OCI-LY1 (cell line): ENCODE results near the gene CCBE1.

Experiments used
- EZH2 ChIP-seq: fragments of 200-600 bp; sonication (generic), shearing (Covaris generic); IDR thresholded peaks from 2 replicates; pipeline ENCODE4 v1.8.0; 2017; ENCODE audit warnings: borderline replicate concordance, mixed run types, mild to moderate bottlenecking, antibody characterized with exemption, low read length, moderate library complexity, mixed read lengths
- TF ChIP-seq, protein P1 (sequence below): fragments of 200-600 bp; sonication (generic), shearing (Covaris generic); IDR thresholded peaks from 2 replicates; pipeline ENCODE4 v1.5.1; 2017; ENCODE audit warnings: mild to moderate bottlenecking, antibody characterized with exemption, low read length, moderate library complexity, mixed read lengths

DNA sequence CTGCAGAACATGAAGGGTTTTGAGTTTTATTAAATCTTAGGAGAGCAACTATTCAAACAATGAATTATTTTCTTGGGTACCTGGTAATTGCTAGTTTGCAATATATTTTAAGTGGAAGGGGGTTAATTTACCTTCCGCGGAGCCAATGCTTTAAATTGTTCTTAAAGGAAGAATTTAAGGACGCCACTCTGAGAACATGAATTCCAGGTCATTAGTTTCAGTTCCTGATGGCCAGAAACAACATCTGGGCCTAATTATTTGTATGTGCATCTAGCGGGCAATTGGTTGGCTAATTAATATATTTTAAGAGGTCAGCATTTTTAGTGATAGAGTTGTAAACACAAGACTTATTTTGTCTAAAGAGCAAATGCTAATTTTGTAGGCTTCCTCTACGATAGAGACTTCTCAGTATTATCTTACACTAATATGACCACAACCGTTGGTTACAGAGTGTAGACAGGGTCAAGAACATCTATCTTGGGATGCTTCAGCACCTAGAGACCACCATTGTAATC lies 40.8 kb downstream of the CCBE1 start:
- TF ChIP-seq, protein P1, sequence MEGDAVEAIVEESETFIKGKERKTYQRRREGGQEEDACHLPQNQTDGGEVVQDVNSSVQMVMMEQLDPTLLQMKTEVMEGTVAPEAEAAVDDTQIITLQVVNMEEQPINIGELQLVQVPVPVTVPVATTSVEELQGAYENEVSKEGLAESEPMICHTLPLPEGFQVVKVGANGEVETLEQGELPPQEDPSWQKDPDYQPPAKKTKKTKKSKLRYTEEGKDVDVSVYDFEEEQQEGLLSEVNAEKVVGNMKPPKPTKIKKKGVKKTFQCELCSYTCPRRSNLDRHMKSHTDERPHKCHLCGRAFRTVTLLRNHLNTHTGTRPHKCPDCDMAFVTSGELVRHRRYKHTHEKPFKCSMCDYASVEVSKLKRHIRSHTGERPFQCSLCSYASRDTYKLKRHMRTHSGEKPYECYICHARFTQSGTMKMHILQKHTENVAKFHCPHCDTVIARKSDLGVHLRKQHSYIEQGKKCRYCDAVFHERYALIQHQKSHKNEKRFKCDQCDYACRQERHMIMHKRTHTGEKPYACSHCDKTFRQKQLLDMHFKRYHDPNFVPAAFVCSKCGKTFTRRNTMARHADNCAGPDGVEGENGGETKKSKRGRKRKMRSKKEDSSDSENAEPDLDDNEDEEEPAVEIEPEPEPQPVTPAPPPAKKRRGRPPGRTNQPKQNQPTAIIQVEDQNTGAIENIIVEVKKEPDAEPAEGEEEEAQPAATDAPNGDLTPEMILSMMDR: no peak
- TF ChIP-seq EZH2: no peak
